SK-N-SH (cell line): ENCODE measurements around the gene SSNA1. TPM values are rescaled to one million over a fixed set of nuclear protein-coding genes. Genes with fewer than 3 reads are reported as not detected.
A peak's percentile ranks its signal among the peaks of the same experiment; 100 is the strongest.

Source experiments
- CTCF ChIA-PET: fragments of 300-600, 350-600 bp; formaldehyde crosslinking; extraction: SDS; loops from one replicate; lab custom pipeline; 2021; lab: Yijun Ruan, JAX
- POLR2A ChIA-PET: fragments of 350-600 bp; sonication (Branson Sonifier 250); formaldehyde crosslinking; extraction: SDS; loops from one replicate; lab custom pipeline; 2020; ENCODE audit warnings: antibody characterized with exemption, inconsistent platforms; lab: Yijun Ruan, JAX
- DNase-seq: peaks from one replicate; pipeline ENCODE4 v3.0.0; 2012
- H2AFZ ChIP-seq: fragments of 200-600 bp; sonication (generic); 2 replicates; pipeline ENCODE4 v1.8.1; 2016; ENCODE audit warnings: antibody characterized with exemption, mild to moderate bottlenecking, low read depth
- H3F3A ChIP-seq: fragments of 200-600 bp; sonication (generic); replicated peaks from 2 replicates; pipeline ENCODE3; 2016; ENCODE audit warnings: antibody characterized with exemption, mild to moderate bottlenecking; ENCODE audit not compliant: insufficient read depth
- H3K27ac ChIP-seq, 2 experiments: fragments of 200-500 bp in 1 of 2; fragments of 200-600 bp in 1 of 2; sonication (Bioruptor generic) in 1 of 2; sonication (generic), shearing (Covaris generic) in 1 of 2; 2 replicates each; pipeline versions ENCODE4 v1.5.1 to v1.6.1; 2014 to 2016; ENCODE audit warnings: low read depth in 2 of 2, inconsistent platforms in 1 of 2, low read length in 1 of 2, mild to moderate bottlenecking in 1 of 2, mixed read lengths in 1 of 2
- H3K27me3 ChIP-seq: fragments of 200-600 bp; sonication (generic), shearing (Covaris generic); 2 replicates; pipeline ENCODE4 v1.6.1; 2016; ENCODE audit warnings: mixed run types; ENCODE audit not compliant: insufficient read depth
- H3K36me3 ChIP-seq, 2 experiments: fragments of 200-500 bp in 1 of 2; fragments of 200-600 bp in 1 of 2; sonication (Bioruptor generic) in 1 of 2; sonication (generic) in 1 of 2; replicated peaks in 1 of 2; 2 replicates each; pipeline versions ENCODE3 to v1.5.1; 2014 to 2016; ENCODE audit warnings: low read length in 1 of 2, mild to moderate bottlenecking in 1 of 2; ENCODE audit not compliant: insufficient read depth in 2 of 2, control insufficient read depth in 1 of 2
- H3K4me1 ChIP-seq, 2 experiments: fragments of 200-500 bp in 1 of 2; fragments of 200-600 bp in 1 of 2; sonication (Bioruptor generic) in 1 of 2; sonication (generic), shearing (Covaris generic) in 1 of 2; 2 replicates each; pipeline versions ENCODE4 v1.5.1 to v1.6.1; 2014 to 2016; ENCODE audit warnings: low read depth in 1 of 2, low read length in 1 of 2, mixed run types in 1 of 2; ENCODE audit not compliant: insufficient read depth in 2 of 2, control insufficient read depth in 1 of 2
- H3K4me2 ChIP-seq: fragments of 200-600 bp; sonication (generic), shearing (Covaris generic); 2 replicates; pipeline ENCODE4 v1.6.1; 2017; ENCODE audit warnings: mixed run types
- H3K4me3 ChIP-seq, 2 experiments: fragments of 200-500 bp in 1 of 2; fragments of 200-600 bp in 1 of 2; sonication (Bioruptor generic) in 1 of 2; sonication (generic), shearing (Covaris generic) in 1 of 2; 2 replicates each; pipeline versions ENCODE4 v1.5.1 to v1.8.1; 2014 to 2016; ENCODE audit warnings: low read depth in 2 of 2, inconsistent platforms in 1 of 2, low read length in 1 of 2, mild to moderate bottlenecking in 1 of 2, mixed read lengths in 1 of 2, moderate library complexity in 1 of 2
- H3K79me2 ChIP-seq: fragments of 200-600 bp; sonication (generic); 2 replicates; pipeline ENCODE4 v1.8.1; 2017; ENCODE audit warnings: mild to moderate bottlenecking; ENCODE audit not compliant: insufficient read depth
- H3K9ac ChIP-seq: fragments of 200-600 bp; sonication (generic); 2 replicates; pipeline ENCODE4 v1.6.1; 2017; ENCODE audit warnings: mixed run types
- H3K9me2 ChIP-seq: fragments of 200-600 bp; sonication (generic); 2 replicates; pipeline ENCODE4 v1.6.1; 2017; ENCODE audit warnings: mixed run types
- H3K9me3 ChIP-seq: fragments of 200-600 bp; sonication (generic); 2 replicates; pipeline ENCODE4 v1.6.1; 2017; ENCODE audit warnings: mixed run types, mild to moderate bottlenecking, moderate library complexity
- H4K20me1 ChIP-seq: fragments of 200-600 bp; sonication (generic); 2 replicates; pipeline ENCODE4 v1.6.1; 2017; ENCODE audit warnings: mild to moderate bottlenecking, mixed run types; ENCODE audit not compliant: insufficient read depth
- ELF1 ChIP-seq: IDR thresholded peaks from 2 replicates; pipeline ENCODE4 v1.4.0; 2012
- EP300 ChIP-seq, 2 experiments: IDR thresholded peaks; 2 replicates each; pipeline versions ENCODE4 v1.4.0 to v1.6.1; 2012; ENCODE audit warnings: borderline replicate concordance in 1 of 2, low read depth in 1 of 2, low read length in 1 of 2
- FOSL2 ChIP-seq: IDR thresholded peaks from 2 replicates; pipeline ENCODE4 v1.4.0; 2012; ENCODE audit warnings: low read depth, mild to moderate bottlenecking, moderate library complexity, borderline replicate concordance
- FOXJ3 ChIP-seq: sonication (generic); formaldehyde crosslinking; IDR thresholded peaks from 2 replicates; pipeline ENCODE4 v1.5.1; 2020; ENCODE audit warnings: mild to moderate bottlenecking, missing genetic modification reagents
- FOXM1 ChIP-seq: IDR thresholded peaks from 2 replicates; pipeline ENCODE4 v1.4.0; 2012; ENCODE audit warnings: low read depth, mild to moderate bottlenecking
- GABPA ChIP-seq: IDR thresholded peaks from 2 replicates; pipeline ENCODE4 v1.4.0; 2012; ENCODE audit warnings: low read depth, mild to moderate bottlenecking
- GATA2 ChIP-seq: sonication (generic); formaldehyde crosslinking; IDR thresholded peaks from 2 replicates; pipeline ENCODE4 v1.5.0; 2020; ENCODE audit warnings: mild to moderate bottlenecking, missing genetic modification reagents
- MEF2A ChIP-seq: IDR thresholded peaks from 2 replicates; pipeline ENCODE4 v1.4.0; 2012; ENCODE audit warnings: low read depth, borderline replicate concordance
- NFIC ChIP-seq: IDR thresholded peaks from 2 replicates; pipeline ENCODE4 v1.4.0; 2012; ENCODE audit warnings: borderline replicate concordance
- NRF1 ChIP-seq: IDR thresholded peaks from 2 replicates; pipeline ENCODE4 v1.6.1; 2012; ENCODE audit warnings: low read depth, mild to moderate bottlenecking, low read length
- SMC3 ChIP-seq: IDR thresholded peaks from 2 replicates; pipeline ENCODE4 v1.6.1; 2012; ENCODE audit warnings: low read depth, low read length, improper control_type of control experiment
- YY1 ChIP-seq: IDR thresholded peaks from 2 replicates; pipeline ENCODE4 v1.4.0; 2012; ENCODE audit warnings: low read depth, mild to moderate bottlenecking
- WGBS: methylation state at CpG from one replicate; pipeline ENCODE4 v1.1.6; 2017; ENCODE audit warnings: low lambda C conversion rate; 5-methylcytosine and 5-hydroxymethylcytosine counted together
- polyA plus RNA-seq, 3 experiments: library from polyadenylated mRNA; depleted of rRNA; stranded (reverse); fragments of >200 nt; gene quantifications; 2 replicates each; pipeline ENCODE4 v1.2.3, GENCODE V29; 2012
- TF ChIP-seq, protein P1 (sequence below): fragments of 150-350 bp; IDR thresholded peaks from 2 replicates; pipeline ENCODE4 v1.6.1; 2016; ENCODE audit warnings: mild to moderate bottlenecking, low read depth, low read length
- TF ChIP-seq, protein P2 (sequence below): IDR thresholded peaks from 2 replicates; pipeline ENCODE4 v1.6.1; 2012; ENCODE audit warnings: mild to moderate bottlenecking, low read depth, low read length, moderate library complexity
- TF ChIP-seq, protein P3 (sequence below): IDR thresholded peaks from 2 replicates; pipeline ENCODE4 v1.4.0; 2012; ENCODE audit warnings: low read depth, borderline replicate concordance
- TF ChIP-seq, protein P4 (sequence below): fragments of 150-350 bp; IDR thresholded peaks from 2 replicates; pipeline ENCODE4 v1.6.1; 2017; ENCODE audit warnings: antibody characterized with exemption, low read length, low read depth, borderline replicate concordance

SSNA1 gene
- polyA plus RNA-seq, 1 of the 3 experiments (the other 2 are of a cell fraction): 124 TPM

DNA sequence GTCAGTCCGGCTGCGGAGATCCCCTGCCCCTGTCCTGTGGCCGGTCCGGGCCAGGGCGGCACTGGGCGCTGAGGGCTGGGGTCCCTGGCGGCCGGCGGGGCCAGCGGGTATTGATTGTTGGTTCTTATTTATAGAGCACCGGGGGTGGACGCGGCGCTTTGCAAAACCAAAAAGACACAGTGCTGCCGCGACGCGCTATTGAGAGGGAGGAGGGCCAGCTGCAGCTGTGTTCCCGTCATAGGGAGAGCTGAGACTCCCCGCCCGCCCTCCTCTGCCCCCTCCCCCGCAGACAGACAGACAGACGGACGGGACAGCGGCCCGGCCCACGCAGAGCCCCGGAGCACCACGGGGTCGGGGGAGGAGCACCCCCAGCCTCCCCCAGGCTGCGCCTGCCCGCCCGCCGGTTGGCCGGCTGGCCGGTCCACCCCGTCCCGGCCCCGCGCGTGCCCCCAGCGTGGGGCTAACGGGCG, 21.2 kb upstream of the SSNA1 start:
- Histone ChIP-seq H3K4me3 (no peak overlapping the region; a peak in 1 of 4 replicates), H3K79me2 (no peaks in the 10 kb centered on the region), H3K9ac (no peak overlapping the region), H3K27ac (no peak overlapping the region), H3F3A (no peaks in the 10 kb centered on the region), H3K27me3 (peaks cover 40% of the 10 kb centered on the region), H3K4me1 (peaks cover 0 to 4% of the 10 kb centered on the region in 2 experiments; a peak in 1 of 4 replicates), H3K4me2 (no peak overlapping the region), H3K9me3 (no peaks in the 10 kb centered on the region), H2AFZ (no peak overlapping the region), H3K36me3 (no peaks in the 10 kb centered on the region), H3K9me2 (no peaks in the 10 kb centered on the region), H4K20me1 (no peaks in the 10 kb centered on the region)
- no peak for TF ChIP-seq NRF1
- TF ChIP-seq GABPA: no peak
- TF ChIP-seq, protein P1, sequence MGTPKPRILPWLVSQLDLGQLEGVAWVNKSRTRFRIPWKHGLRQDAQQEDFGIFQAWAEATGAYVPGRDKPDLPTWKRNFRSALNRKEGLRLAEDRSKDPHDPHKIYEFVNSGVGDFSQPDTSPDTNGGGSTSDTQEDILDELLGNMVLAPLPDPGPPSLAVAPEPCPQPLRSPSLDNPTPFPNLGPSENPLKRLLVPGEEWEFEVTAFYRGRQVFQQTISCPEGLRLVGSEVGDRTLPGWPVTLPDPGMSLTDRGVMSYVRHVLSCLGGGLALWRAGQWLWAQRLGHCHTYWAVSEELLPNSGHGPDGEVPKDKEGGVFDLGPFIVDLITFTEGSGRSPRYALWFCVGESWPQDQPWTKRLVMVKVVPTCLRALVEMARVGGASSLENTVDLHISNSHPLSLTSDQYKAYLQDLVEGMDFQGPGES: no peak
- no peak for TF ChIP-seq FOXJ3 (CRISPR knock-in tag)
- TF ChIP-seq, protein P2, sequence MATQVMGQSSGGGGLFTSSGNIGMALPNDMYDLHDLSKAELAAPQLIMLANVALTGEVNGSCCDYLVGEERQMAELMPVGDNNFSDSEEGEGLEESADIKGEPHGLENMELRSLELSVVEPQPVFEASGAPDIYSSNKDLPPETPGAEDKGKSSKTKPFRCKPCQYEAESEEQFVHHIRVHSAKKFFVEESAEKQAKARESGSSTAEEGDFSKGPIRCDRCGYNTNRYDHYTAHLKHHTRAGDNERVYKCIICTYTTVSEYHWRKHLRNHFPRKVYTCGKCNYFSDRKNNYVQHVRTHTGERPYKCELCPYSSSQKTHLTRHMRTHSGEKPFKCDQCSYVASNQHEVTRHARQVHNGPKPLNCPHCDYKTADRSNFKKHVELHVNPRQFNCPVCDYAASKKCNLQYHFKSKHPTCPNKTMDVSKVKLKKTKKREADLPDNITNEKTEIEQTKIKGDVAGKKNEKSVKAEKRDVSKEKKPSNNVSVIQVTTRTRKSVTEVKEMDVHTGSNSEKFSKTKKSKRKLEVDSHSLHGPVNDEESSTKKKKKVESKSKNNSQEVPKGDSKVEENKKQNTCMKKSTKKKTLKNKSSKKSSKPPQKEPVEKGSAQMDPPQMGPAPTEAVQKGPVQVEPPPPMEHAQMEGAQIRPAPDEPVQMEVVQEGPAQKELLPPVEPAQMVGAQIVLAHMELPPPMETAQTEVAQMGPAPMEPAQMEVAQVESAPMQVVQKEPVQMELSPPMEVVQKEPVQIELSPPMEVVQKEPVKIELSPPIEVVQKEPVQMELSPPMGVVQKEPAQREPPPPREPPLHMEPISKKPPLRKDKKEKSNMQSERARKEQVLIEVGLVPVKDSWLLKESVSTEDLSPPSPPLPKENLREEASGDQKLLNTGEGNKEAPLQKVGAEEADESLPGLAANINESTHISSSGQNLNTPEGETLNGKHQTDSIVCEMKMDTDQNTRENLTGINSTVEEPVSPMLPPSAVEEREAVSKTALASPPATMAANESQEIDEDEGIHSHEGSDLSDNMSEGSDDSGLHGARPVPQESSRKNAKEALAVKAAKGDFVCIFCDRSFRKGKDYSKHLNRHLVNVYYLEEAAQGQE: no peak
- no peak for TF ChIP-seq EP300 (IDR thresholded peaks at IDR 0.05; ENCODE audit: borderline replicate concordance in 1 of 2, low read depth in 1 of 2, low read length in 1 of 2)
- TF ChIP-seq GATA2: no peak
- no peak for TF ChIP-seq NFIC
- peak; percentile 60 for DNase-seq
- WGBS: 8% methylated on average over 5 of the region's 44 CpGs
- ChIA-PET CTCF (interaction anchor here (0.6 kb wide), 1 partner anchor 103 kb away, joined by 3 read pairs; no protein-coding TSS in a partner anchor), POLR2A (interaction anchor here (1.8 kb wide), 1 partner anchor 38 kb away, joined by 5 read pairs; no protein-coding TSS in a partner anchor)

DNA sequence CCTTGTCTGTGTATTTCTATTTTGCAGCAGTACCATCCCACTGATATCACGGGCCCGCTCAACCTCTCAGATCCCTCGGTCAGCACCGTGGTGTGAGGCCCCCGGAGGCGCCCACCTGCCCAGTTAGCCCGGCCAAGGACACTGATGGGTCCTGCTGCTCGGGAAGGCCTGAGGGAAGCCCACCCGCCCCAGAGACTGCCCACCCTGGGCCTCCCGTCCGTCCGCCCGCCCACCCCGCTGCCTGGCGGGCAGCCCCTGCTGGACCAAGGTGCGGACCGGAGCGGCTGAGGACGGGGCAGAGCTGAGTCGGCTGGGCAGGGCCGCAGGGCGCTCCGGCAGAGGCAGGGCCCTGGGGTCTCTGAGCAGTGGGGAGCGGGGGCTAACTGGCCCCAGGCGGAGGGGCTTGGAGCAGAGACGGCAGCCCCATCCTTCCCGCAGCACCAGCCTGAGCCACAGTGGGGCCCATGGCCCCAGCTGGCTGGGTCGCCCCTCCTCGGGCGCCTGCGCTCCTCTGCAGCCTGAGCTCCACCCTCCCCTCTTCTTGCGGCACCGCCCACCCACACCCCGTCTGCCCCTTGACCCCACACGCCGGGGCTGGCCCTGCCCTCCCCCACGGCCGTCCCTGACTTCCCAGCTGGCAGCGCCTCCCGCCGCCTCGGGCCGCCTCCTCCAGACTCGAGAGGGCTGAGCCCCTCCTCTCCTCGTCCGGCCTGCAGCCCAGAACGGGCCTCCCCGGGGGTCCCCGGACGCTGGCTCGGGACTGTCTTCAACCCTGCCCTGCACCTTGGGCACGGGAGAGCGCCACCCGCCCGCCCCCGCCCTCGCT, 20.5 kb upstream of the SSNA1 start:
- no peaks in the 10 kb centered on the region for H3K9me2 ChIP-seq
- no peak overlapping the region for H2AFZ ChIP-seq
- no peaks in the 10 kb centered on the region for H3F3A ChIP-seq
- TF ChIP-seq SMC3: no peak
- no peak for TF ChIP-seq FOXM1
- TF ChIP-seq ELF1: no peak
- TF ChIP-seq, protein P3, sequence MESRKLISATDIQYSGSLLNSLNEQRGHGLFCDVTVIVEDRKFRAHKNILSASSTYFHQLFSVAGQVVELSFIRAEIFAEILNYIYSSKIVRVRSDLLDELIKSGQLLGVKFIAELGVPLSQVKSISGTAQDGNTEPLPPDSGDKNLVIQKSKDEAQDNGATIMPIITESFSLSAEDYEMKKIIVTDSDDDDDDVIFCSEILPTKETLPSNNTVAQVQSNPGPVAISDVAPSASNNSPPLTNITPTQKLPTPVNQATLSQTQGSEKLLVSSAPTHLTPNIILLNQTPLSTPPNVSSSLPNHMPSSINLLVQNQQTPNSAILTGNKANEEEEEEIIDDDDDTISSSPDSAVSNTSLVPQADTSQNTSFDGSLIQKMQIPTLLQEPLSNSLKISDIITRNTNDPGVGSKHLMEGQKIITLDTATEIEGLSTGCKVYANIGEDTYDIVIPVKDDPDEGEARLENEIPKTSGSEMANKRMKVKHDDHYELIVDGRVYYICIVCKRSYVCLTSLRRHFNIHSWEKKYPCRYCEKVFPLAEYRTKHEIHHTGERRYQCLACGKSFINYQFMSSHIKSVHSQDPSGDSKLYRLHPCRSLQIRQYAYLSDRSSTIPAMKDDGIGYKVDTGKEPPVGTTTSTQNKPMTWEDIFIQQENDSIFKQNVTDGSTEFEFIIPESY: no peak
- TF ChIP-seq YY1: no peak
- TF ChIP-seq FOSL2: no peak
- no peak for TF ChIP-seq EP300 (IDR thresholded peaks at IDR 0.05; ENCODE audit: borderline replicate concordance in 1 of 2, low read depth in 1 of 2, low read length in 1 of 2)
- TF ChIP-seq, protein P1: no peak
- TF ChIP-seq, protein P4, sequence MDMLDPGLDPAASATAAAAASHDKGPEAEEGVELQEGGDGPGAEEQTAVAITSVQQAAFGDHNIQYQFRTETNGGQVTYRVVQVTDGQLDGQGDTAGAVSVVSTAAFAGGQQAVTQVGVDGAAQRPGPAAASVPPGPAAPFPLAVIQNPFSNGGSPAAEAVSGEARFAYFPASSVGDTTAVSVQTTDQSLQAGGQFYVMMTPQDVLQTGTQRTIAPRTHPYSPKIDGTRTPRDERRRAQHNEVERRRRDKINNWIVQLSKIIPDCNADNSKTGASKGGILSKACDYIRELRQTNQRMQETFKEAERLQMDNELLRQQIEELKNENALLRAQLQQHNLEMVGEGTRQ: no peak
- TF ChIP-seq MEF2A: no peak
- ChIA-PET CTCF (interaction anchor here (0.6 to 1.2 kb wide), 2 partner anchors 25 to 38 kb away, joined by 3 read pairs; no protein-coding TSS in a partner anchor), POLR2A (interaction anchor here (1.0 to 1.8 kb wide), 3 partner anchors 29 to 38 kb away, joined by 3 to 5 read pairs (median 3); partner anchors contain the start of gene GRIN1)
- no peaks in the 10 kb centered on the region for H4K20me1 ChIP-seq
- peaks cover 0 to 10% of the 10 kb centered on the region in 2 experiments; a peak in 1 of 4 replicates for H3K4me1 ChIP-seq
- no peak overlapping the region for H3K4me2 ChIP-seq
- no peaks in the 10 kb centered on the region for H3K9me3 ChIP-seq
- peak; percentile 82 for DNase-seq
- H3K27ac ChIP-seq: no peak overlapping the region
- H3K9ac ChIP-seq: no peak overlapping the region
- H3K27me3 ChIP-seq: peaks cover 40% of the 10 kb centered on the region
- WGBS: 5% methylated on average over 8 of the region's 57 CpGs
- no peaks in the 10 kb centered on the region for H3K79me2 ChIP-seq
- no peak overlapping the region; a peak in 1 of 4 replicates for H3K4me3 ChIP-seq
- H3K36me3 ChIP-seq: no peaks in the 10 kb centered on the region
